ENCODE measurements around the gene SLC12A2.

Gene SLC12A2

GRCh38 chr5:128228008-128228407, 144.4 kb downstream of the SLC12A2 start:
- H4K20me1 ChIP-seq (ENCODE audit: insufficient read depth, low read length) = no peaks in the 10 kb centered on the region
- no peaks in the 10 kb centered on the region for H3K4me1 ChIP-seq (ENCODE audit: insufficient read depth, low read length)
- H2AFZ ChIP-seq (ENCODE audit: low read depth, low read length) = no peak overlapping the region
- no peaks in the 10 kb centered on the region for H3K36me3 ChIP-seq (ENCODE audit: insufficient read depth, low read length)
- no peaks in the 10 kb centered on the region for H3K9me3 ChIP-seq (ENCODE audit: insufficient read depth, low read length, severe bottlenecking)
- ATAC-seq (ENCODE audit: insufficient read depth, low read depth) = no peak
- H3K27me3 ChIP-seq (ENCODE audit: insufficient read depth, low read length, poor library complexity) = no peaks in the 10 kb centered on the region
- TF ChIP-seq CTCF (IDR thresholded peaks at IDR 0.05; ENCODE audit: borderline replicate concordance, extremely low read depth, low read length, poor library complexity, severe bottlenecking) (no peak), EZH2 (IDR thresholded peaks at IDR 0.05; ENCODE audit: borderline replicate concordance, low read depth, low read length, severe bottlenecking) (no peak)
- no peak overlapping the region for H3K4me2 ChIP-seq (ENCODE audit: insufficient read depth, low read length)
- DNase-seq = no peak
- no peaks in the 10 kb centered on the region for H3K79me2 ChIP-seq (ENCODE audit: insufficient read depth, low read length)
- no peak overlapping the region for H3K9ac ChIP-seq (ENCODE audit: low read depth, low read length)
- H3K27ac ChIP-seq (ENCODE audit: low read length) = no peak overlapping the region
- no peak overlapping the region for H3K4me3 ChIP-seq (ENCODE audit: low read depth in 1 of 2, low read length in 2 of 2)

DNA sequence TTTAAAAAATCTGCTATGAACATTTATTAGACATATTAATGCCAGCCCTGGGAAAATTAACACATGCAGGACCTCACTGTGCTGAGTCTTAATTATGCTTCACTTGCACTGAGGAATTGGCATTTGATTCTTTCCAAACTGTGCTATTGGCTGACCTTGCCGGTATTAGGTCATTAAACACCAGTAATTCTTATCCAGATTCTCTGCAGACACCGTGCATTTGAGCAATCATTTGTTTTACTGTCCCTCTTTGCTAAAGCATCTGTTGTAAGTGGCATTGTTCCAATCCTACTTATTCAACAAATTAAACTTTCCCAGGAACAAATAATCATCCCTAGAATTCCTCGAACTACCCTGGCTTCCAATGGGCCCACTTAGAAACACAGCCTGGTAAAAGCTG, 145.0 kb downstream of the SLC12A2 start:
- no peaks in the 10 kb centered on the region for H4K20me1 ChIP-seq (ENCODE audit: insufficient read depth, low read length)
- no peaks in the 10 kb centered on the region for H3K79me2 ChIP-seq (ENCODE audit: insufficient read depth, low read length)
- TF ChIP-seq EZH2 (IDR thresholded peaks at IDR 0.05; ENCODE audit: borderline replicate concordance, low read depth, low read length, severe bottlenecking) (no peak), CTCF (IDR thresholded peaks at IDR 0.05; ENCODE audit: borderline replicate concordance, extremely low read depth, low read length, poor library complexity, severe bottlenecking) (no peak)
- H3K27ac ChIP-seq (ENCODE audit: low read length) = no peak overlapping the region
- no peaks in the 10 kb centered on the region for H3K4me1 ChIP-seq (ENCODE audit: insufficient read depth, low read length)
- no peak overlapping the region for H3K4me2 ChIP-seq (ENCODE audit: insufficient read depth, low read length)
- no peak overlapping the region for H3K9ac ChIP-seq (ENCODE audit: low read depth, low read length)
- no peaks in the 10 kb centered on the region for H3K9me3 ChIP-seq (ENCODE audit: insufficient read depth, low read length, severe bottlenecking)
- no peaks in the 10 kb centered on the region for H3K36me3 ChIP-seq (ENCODE audit: insufficient read depth, low read length)
- DNase-seq = no peak
- H2AFZ ChIP-seq (ENCODE audit: low read depth, low read length) = no peak overlapping the region
- H3K27me3 ChIP-seq (ENCODE audit: insufficient read depth, low read length, poor library complexity) = no peaks in the 10 kb centered on the region
- no peak overlapping the region for H3K4me3 ChIP-seq (ENCODE audit: low read depth in 1 of 2, low read length in 2 of 2)
- no peak for ATAC-seq (ENCODE audit: insufficient read depth, low read depth)

DNA sequence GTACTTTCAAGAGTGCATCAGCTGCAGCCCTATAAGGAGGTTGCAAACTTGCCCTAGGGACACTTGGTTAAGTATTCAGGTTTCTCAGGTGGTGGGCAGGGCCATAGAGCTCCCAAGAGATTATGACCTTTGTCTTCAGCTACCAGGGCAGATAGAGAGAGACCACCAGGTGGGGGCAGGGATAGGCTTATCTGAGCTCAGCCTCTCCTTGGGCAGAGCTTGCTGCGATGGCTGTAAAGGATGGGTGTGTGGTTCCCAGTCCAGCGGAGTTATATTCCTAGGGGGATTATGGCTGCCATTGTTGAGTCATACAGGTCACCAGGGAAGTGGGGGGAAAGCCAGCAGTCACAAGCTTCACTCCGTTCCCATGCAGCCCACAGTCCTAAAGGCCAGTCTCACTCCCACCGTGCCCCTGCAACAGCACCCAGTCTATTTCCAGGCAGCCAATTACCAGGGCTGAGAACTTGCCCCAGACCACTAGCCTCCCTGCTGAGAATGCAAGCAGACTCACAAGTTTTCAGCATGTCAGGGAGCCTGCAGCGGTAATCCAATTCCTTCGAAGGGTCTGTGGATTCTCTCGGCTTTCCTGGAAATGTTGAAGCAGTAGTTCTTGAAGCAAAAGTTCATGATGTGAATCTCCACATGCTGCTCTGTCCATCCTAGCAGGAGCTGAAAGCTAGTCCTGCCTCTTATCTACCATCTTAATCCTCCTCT, 151.5 kb downstream of the SLC12A2 start:
- Histone ChIP-seq H3K27me3 (ENCODE audit: insufficient read depth, low read length, poor library complexity) (no peaks in the 10 kb centered on the region), H3K36me3 (ENCODE audit: insufficient read depth, low read length) (no peaks in the 10 kb centered on the region), H3K27ac (ENCODE audit: low read length) (no peak overlapping the region), H3K9ac (ENCODE audit: low read depth, low read length) (no peak overlapping the region), H2AFZ (ENCODE audit: low read depth, low read length) (no peak overlapping the region), H3K9me3 (ENCODE audit: insufficient read depth, low read length, severe bottlenecking) (no peaks in the 10 kb centered on the region), H3K4me1 (ENCODE audit: insufficient read depth, low read length) (no peaks in the 10 kb centered on the region), H3K4me2 (ENCODE audit: insufficient read depth, low read length) (no peak overlapping the region), H4K20me1 (ENCODE audit: insufficient read depth, low read length) (no peaks in the 10 kb centered on the region), H3K4me3 (ENCODE audit: low read depth in 1 of 2, low read length in 2 of 2) (no peak overlapping the region), H3K79me2 (ENCODE audit: insufficient read depth, low read length) (no peaks in the 10 kb centered on the region)
- no peak for TF ChIP-seq EZH2 (IDR thresholded peaks at IDR 0.05; ENCODE audit: borderline replicate concordance, low read depth, low read length, severe bottlenecking)
- TF ChIP-seq CTCF (IDR thresholded peaks at IDR 0.05; ENCODE audit: borderline replicate concordance, extremely low read depth, low read length, poor library complexity, severe bottlenecking) = no peak
- ATAC-seq (ENCODE audit: insufficient read depth, low read depth) = no peak
- DNase-seq = no peak
